Panc1 (cell line): Measurements from ENCODE around the gene KCNMA1. TPM values are rescaled to one million over a fixed set of nuclear protein-coding genes. Genes with fewer than 3 reads are reported as not detected.
A peak's percentile ranks its signal among the peaks of the same experiment; 100 is the strongest.

Experiments
- ATAC-seq: fragments of 200-7000 bp; cut with Tn5 transposase; 2 replicates; pipeline ENCODE4 v1.9.1; 2020; ENCODE audit warnings: mild to moderate bottlenecking, moderate library complexity
- BruUV-seq: library from RNA; stranded (reverse); fragments of 400-500 nt; replicated peaks from 2 replicates; lab custom pipeline; 2021; lab: Mats Ljungman, UMichigan
- CTCF ChIA-PET: fragments of 300-600 bp; sonication (Branson Sonifier 250); formaldehyde crosslinking; loops from one replicate; lab custom pipeline; 2022; ENCODE audit warnings: antibody characterized with exemption; lab: Charles Lee
- POLR2A ChIA-PET: fragments of 300-600 bp; sonication (Branson Sonifier 250); formaldehyde crosslinking; loops from one replicate; lab custom pipeline; 2022; ENCODE audit warnings: antibody characterized with exemption; lab: Charles Lee
- DNase-seq: peaks from one replicate; pipeline ENCODE4 v3.0.0-alpha.2; 2010; ENCODE audit warnings: low read depth, low spot score
- H3K27ac ChIP-seq: 2 replicates; pipeline ENCODE4 v1.5.1; 2011; ENCODE audit warnings: mild to moderate bottlenecking, low read length, inconsistent platforms
- H3K27me3 ChIP-seq: fragments of 200-500 bp; sonication (Bioruptor generic); 2 replicates; pipeline ENCODE4 v1.6.0; 2014; ENCODE audit warnings: low read length, inconsistent platforms; ENCODE audit not compliant: control insufficient read depth, insufficient read depth
- H3K36me3 ChIP-seq: fragments of 200-500 bp; sonication (Bioruptor generic); 2 replicates; pipeline ENCODE4 v1.5.1; 2014; ENCODE audit warnings: inconsistent platforms, mild to moderate bottlenecking, low read length, moderate library complexity; ENCODE audit not compliant: control insufficient read depth, insufficient read depth
- H3K4me1 ChIP-seq: 2 replicates; pipeline ENCODE4 v1.5.1; 2011; ENCODE audit warnings: inconsistent platforms, mild to moderate bottlenecking, low read length, moderate library complexity; ENCODE audit not compliant: control insufficient read depth, insufficient read depth
- H3K4me3 ChIP-seq, 2 experiments: 2 replicates each; pipeline ENCODE4 v1.5.1; 2011 to 2012; ENCODE audit warnings: low read depth in 2 of 2, low read length in 2 of 2, mild to moderate bottlenecking in 2 of 2, inconsistent platforms in 1 of 2, moderate library complexity in 1 of 2
- H3K9me3 ChIP-seq: fragments of 200-500 bp; sonication (Bioruptor generic); 2 replicates; pipeline ENCODE4 v1.5.1; 2014; ENCODE audit warnings: low read depth, mild to moderate bottlenecking, inconsistent platforms, low read length, moderate library complexity; ENCODE audit not compliant: control insufficient read depth, insufficient read depth
- POLR2AphosphoS5 ChIP-seq: IDR thresholded peaks from 2 replicates; pipeline ENCODE4 v1.6.1; 2012; ENCODE audit warnings: mild to moderate bottlenecking, low read depth, low read length, moderate library complexity
- SIN3A ChIP-seq: IDR thresholded peaks from 2 replicates; pipeline ENCODE4 v1.6.1; 2012; ENCODE audit warnings: low read depth, mild to moderate bottlenecking, low read length, moderate library complexity, borderline replicate concordance; ENCODE audit not compliant: insufficient read depth
- TCF7L2 ChIP-seq: IDR thresholded peaks from 2 replicates; pipeline ENCODE4 v1.6.1; 2011; ENCODE audit warnings: mild to moderate bottlenecking, low read depth, low read length, inconsistent platforms
- in situ Hi-C: cut with HindIII; loops from 2 replicates; pipeline ENCODE4 v1.10.0; 2016; ENCODE audit warnings: low sequenced_read_pairs, low pct_unique_long_range_greater_than_20kb
- intact Hi-C: fragments of 100-400 bp; cut with micrococcal nuclease; formaldehyde crosslinking; loops from one replicate; pipeline ENCODE4 v1.10.0; 2022; ENCODE audit not compliant: unreplicated experiment
- total RNA-seq: library from RNA; stranded (reverse); gene quantifications from one replicate; pipeline ENCODE4 v1.2.1, GENCODE V29; 2021; ENCODE audit not compliant: unreplicated experiment
- TF ChIP-seq, protein P1 (sequence below), 2 experiments: IDR thresholded peaks; 2 replicates each; pipeline ENCODE4 v1.6.1; 2011 to 2012; ENCODE audit warnings: low read depth in 2 of 2, control low read depth in 1 of 2, low read length in 1 of 2, mild to moderate bottlenecking in 1 of 2, moderate library complexity in 1 of 2; ENCODE audit not compliant: insufficient read depth in 1 of 2
- TF ChIP-seq, protein P2 (sequence below): fragments of 450-650 bp; IDR thresholded peaks from 2 replicates; pipeline ENCODE4 v1.5.1; 2017; ENCODE audit warnings: mild to moderate bottlenecking

The KCNMA1 gene
- total RNA-seq, 1 experiment from 2014 or later, result 91.9 TPM

DNA sequence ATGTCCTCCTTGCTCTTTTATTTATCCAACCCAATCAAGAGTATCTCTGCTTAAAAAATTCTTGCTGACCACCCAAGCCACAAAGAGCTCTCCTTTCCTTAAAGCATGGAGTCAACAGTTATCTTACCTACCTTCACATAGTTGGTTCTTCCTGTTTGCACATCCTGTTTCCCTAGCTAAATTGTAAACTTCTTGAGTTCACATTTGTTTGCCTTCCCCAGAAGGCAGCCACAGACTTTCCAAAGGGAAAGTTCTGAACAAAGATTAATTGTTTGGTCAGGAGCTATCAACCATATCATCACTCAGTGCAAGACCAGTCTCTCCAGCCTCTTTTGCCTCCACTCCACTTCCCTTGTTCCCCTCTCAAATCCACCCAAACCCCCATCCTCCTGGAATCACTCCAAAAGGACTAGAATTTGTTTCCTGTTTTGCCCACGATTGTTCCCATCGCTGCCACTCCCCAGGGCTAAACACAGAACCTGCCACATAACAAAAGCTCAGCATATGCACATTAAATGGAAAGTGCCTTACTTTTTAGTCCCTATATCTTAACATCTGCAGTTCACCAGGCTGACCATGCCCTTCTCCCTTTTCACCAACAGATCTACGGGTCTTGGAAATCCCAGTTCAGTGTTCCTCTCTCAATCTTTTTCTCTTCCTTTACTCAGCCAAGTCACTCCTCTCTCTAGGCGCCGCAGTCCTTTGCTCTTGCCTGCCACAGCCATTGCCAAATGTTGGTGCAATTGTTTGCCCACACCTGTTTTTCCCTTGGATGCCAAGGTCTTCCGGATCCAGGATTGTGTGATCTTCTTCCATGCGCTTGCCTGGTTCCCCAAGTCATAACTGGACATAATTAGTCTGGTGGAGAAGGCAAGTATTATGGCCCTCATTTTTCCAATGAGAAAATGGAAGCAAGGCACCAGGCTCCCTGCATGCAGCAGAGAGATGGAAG, 265.5 kb downstream of the KCNMA1 start:
- H3K36me3 ChIP-seq, result no peaks in the 10 kb centered on the region
- no peak for TF ChIP-seq POLR2AphosphoS5
- TF ChIP-seq SIN3A, result no peak
- TF ChIP-seq, protein P1, sequence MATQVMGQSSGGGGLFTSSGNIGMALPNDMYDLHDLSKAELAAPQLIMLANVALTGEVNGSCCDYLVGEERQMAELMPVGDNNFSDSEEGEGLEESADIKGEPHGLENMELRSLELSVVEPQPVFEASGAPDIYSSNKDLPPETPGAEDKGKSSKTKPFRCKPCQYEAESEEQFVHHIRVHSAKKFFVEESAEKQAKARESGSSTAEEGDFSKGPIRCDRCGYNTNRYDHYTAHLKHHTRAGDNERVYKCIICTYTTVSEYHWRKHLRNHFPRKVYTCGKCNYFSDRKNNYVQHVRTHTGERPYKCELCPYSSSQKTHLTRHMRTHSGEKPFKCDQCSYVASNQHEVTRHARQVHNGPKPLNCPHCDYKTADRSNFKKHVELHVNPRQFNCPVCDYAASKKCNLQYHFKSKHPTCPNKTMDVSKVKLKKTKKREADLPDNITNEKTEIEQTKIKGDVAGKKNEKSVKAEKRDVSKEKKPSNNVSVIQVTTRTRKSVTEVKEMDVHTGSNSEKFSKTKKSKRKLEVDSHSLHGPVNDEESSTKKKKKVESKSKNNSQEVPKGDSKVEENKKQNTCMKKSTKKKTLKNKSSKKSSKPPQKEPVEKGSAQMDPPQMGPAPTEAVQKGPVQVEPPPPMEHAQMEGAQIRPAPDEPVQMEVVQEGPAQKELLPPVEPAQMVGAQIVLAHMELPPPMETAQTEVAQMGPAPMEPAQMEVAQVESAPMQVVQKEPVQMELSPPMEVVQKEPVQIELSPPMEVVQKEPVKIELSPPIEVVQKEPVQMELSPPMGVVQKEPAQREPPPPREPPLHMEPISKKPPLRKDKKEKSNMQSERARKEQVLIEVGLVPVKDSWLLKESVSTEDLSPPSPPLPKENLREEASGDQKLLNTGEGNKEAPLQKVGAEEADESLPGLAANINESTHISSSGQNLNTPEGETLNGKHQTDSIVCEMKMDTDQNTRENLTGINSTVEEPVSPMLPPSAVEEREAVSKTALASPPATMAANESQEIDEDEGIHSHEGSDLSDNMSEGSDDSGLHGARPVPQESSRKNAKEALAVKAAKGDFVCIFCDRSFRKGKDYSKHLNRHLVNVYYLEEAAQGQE (IDR thresholded peaks at IDR 0.05; ENCODE audit: insufficient read depth in 1 of 2, low read depth in 2 of 2, low read length in 1 of 2), result no peak
- TF ChIP-seq, protein P2, sequence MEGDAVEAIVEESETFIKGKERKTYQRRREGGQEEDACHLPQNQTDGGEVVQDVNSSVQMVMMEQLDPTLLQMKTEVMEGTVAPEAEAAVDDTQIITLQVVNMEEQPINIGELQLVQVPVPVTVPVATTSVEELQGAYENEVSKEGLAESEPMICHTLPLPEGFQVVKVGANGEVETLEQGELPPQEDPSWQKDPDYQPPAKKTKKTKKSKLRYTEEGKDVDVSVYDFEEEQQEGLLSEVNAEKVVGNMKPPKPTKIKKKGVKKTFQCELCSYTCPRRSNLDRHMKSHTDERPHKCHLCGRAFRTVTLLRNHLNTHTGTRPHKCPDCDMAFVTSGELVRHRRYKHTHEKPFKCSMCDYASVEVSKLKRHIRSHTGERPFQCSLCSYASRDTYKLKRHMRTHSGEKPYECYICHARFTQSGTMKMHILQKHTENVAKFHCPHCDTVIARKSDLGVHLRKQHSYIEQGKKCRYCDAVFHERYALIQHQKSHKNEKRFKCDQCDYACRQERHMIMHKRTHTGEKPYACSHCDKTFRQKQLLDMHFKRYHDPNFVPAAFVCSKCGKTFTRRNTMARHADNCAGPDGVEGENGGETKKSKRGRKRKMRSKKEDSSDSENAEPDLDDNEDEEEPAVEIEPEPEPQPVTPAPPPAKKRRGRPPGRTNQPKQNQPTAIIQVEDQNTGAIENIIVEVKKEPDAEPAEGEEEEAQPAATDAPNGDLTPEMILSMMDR, result no peak
- no peak for TF ChIP-seq TCF7L2
- H3K9me3 ChIP-seq, result peaks cover 11% of the 10 kb centered on the region; the same call in 1 of the 2 replicates
- no peak for DNase-seq
- intact Hi-C loops, result no loop called here
- peak overlapping the region; percentile 39 for H3K27ac ChIP-seq
- BruUV-seq, result no TSS peak
- in situ Hi-C loops, result no loop called here
- H3K4me1 ChIP-seq, result peaks cover 15% of the 10 kb centered on the region
- ChIA-PET CTCF (no interaction called here), POLR2A (interaction anchor here (0.8 kb wide), 1 partner anchor 12 kb away, joined by 3 read pairs; no protein-coding TSS in a partner anchor)
- no peaks in the 10 kb centered on the region for H3K27me3 ChIP-seq
- H3K4me3 ChIP-seq, result no peak overlapping the region
- ATAC-seq, result peak; percentile 73

DNA sequence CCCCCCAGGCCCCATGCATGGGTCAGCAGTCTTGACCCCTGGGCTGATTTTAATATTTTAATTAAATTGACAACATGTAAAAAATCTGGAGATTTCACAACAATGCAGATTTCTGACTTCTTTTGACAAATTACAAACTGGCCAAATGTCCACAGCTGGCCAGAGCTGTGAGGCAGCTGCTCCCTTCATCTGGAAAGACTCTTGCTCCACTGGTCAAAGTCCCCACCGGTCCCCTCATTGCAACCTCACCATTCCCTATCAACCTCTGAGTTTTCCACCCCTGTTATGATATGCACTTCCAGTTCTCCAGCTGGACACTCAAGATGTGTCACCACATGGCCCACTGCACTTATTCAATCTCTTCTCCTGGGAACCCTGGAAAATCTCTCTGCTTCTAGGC, 266.2 kb downstream of the KCNMA1 start:
- POLR2A ChIA-PET, result interaction anchor here (0.8 kb wide), 1 partner anchor 11 kb away, joined by 3 read pairs; no protein-coding TSS in a partner anchor
- Histone ChIP-seq H3K27ac (peak overlapping the region; percentile 39; the same call in 1 of the 2 replicates), H3K9me3 (peaks cover 11% of the 10 kb centered on the region; the same call in 1 of the 2 replicates), H3K4me3 (no peak overlapping the region), H3K36me3 (no peaks in the 10 kb centered on the region), H3K4me1 (peaks cover 14% of the 10 kb centered on the region), H3K27me3 (no peaks in the 10 kb centered on the region)
- CTCF ChIA-PET, result no interaction called here
- TF ChIP-seq TCF7L2 (no peak), SIN3A (no peak), POLR2AphosphoS5 (no peak)
- TF ChIP-seq, protein P2, result no peak
- TF ChIP-seq, protein P1 (IDR thresholded peaks at IDR 0.05; ENCODE audit: insufficient read depth in 1 of 2, low read depth in 2 of 2, low read length in 1 of 2), result no peak
- no TSS peak for BruUV-seq
- DNase-seq (no peak), ATAC-seq (peak; percentile 22; the same call in 1 of the 2 replicates)
- in situ Hi-C loops (no loop called here), intact Hi-C loops (no loop called here)
